ENCODE measurements around the gene MPZ. TPM values are rescaled to one million over a fixed set of nuclear protein-coding genes. Genes with fewer than 3 reads are reported as not detected.

MPZ gene
- total and polyA plus RNA-seq, 2 donors = 3.6 to 4.5 TPM

DNA sequence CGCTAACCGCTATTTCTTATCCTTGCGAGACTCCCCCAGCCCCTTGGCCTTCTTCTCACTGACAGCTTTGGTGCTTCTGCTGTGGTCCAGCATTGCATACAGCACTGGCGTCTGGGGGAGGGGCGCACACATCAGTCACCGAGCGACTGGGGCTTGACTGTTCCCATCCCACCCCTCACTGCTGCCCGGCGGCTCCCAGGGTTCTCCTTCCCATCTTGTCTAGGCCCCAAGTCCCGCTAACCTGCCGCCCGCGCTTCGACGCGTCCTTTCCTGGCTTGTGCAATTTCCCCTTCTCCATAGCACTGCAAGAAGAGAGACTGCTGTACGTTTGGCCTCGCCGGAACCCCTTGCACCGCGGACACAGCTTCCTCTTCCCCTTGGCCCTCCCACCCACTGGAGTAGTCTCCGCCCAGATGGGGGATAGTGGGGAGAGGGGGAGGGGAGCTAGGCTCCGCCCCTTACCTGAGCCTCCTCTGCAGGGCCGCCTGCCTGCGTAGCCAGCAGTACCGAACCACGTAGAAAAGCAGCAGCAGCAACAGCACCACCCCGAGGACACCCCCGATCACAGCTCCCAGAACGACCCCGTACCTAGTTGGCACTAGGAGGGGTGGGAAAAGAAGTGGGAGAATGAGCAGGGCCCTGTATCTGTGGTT lies 3.8 kb downstream of the MPZ start:
- WGBS = 2% methylated on average over 31 of the region's 31 CpGs
- Histone ChIP-seq H3K4me1 (ENCODE audit: control insufficient read depth in 2 of 2, insufficient read depth in 2 of 2, low read length in 2 of 2) (peaks cover 8 to 13% of the 10 kb centered on the region in 2 donors), H3K27me3 (ENCODE audit: control insufficient read depth in 2 of 2, insufficient read depth in 1 of 2, low read length in 1 of 2) (peaks cover 2 to 6% of the 10 kb centered on the region in 2 donors), H3K36me3 (ENCODE audit: control insufficient read depth in 2 of 2, insufficient read depth in 2 of 2, low read length in 1 of 2) (no peaks in the 10 kb centered on the region), H3K27ac (ENCODE audit: low read depth in 1 of 2, low read length in 1 of 2) (peak overlapping the region; percentile 40 to 75), H3K4me3 (ENCODE audit: low read length in 2 of 2) (peak overlapping the region; percentile 71 to 90), H3K9me3 (ENCODE audit: control insufficient read depth in 2 of 2, insufficient read depth in 1 of 2, low read length in 1 of 2) (no peaks in the 10 kb centered on the region)
- peak; percentile 76 to 94 (median 86) for DNase-seq (ENCODE audit: low read depth in 6 of 9, low spot score in 9 of 9)

DNA sequence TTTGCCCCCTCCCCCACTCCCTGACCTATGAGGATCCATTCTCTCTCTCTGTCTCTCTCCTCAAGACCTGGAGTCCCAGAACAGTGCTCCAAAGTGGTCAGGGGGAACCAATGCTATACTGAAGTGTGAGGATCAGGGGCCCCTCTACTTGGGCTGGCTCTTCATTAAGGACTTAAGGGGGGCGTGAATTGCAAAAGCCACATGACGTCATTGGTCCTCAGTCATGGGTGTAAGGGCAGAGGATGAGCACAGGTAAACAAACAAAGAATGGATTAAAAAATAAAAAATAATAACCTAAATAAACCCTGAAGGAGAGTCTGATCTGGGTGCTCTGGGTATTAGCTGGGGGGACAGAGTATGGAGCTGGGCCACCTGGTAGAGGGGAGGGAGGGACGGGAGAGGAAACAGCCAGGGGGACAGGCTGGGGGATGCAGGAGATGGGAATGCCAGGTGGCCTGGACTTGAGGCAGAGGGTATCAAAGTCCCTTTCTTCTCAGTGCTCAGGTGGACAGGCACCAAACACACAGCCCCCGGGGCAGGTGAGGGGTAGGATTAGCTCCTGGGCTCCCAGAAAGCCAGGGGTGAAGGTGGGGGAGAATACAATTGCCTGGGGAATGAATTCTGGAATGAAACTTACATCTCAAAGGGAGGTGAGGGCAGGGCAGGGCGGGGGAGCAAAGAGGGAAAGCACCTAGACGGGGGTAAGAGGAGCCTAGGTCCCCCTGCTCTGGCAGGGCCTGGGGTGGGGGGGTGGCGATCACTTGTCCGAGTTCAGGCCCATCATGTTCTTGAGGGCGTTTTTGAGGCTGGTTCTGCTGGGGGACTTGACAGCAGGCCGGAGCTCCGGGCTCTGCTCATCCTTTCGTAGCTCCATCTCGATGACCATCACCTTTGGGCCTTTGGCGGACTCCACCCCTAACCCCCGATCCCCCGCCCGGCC lies 4.6 kb downstream of the MPZ start:
- Histone ChIP-seq H3K9me3 (ENCODE audit: control insufficient read depth in 2 of 2, insufficient read depth in 1 of 2, low read length in 1 of 2) (no peaks in the 10 kb centered on the region), H3K4me1 (ENCODE audit: control insufficient read depth in 2 of 2, insufficient read depth in 2 of 2, low read length in 2 of 2) (peaks cover 8 to 13% of the 10 kb centered on the region in 2 donors), H3K27ac (ENCODE audit: low read depth in 1 of 2, low read length in 1 of 2) (peak overlapping the region; percentile 40 to 68), H3K27me3 (ENCODE audit: control insufficient read depth in 2 of 2, insufficient read depth in 1 of 2, low read length in 1 of 2) (peaks cover 2 to 6% of the 10 kb centered on the region in 2 donors), H3K36me3 (ENCODE audit: control insufficient read depth in 2 of 2, insufficient read depth in 2 of 2, low read length in 1 of 2) (no peaks in the 10 kb centered on the region), H3K4me3 (ENCODE audit: low read length in 2 of 2) (peak overlapping the region; percentile 71 to 90)
- DNase-seq (ENCODE audit: low read depth in 6 of 9, low spot score in 9 of 9) = no peak
- 8% methylated on average over 17 of the region's 17 CpGs for WGBS

DNA sequence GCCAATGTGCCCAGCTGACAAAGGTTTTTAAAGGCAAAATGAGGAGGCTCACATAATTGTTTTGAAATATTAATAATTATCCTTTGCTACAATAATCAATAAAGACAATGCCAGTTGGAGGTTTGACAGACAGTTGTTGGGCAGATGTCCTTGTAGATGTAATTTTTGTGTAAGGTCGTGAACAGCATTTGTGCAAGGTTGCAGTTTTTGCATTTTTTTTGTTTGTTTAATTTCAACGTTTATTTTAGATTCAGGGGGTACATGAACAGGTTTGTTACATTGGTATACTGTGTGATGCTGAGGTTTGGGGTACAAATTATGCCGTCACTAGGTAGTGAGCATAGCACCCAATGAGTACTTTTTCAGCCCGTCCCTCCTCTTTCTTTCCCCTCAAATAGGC lies 9.3 kb downstream of the MPZ start:
- Histone ChIP-seq H3K27me3 (ENCODE audit: control insufficient read depth in 2 of 2, insufficient read depth in 1 of 2, low read length in 1 of 2) (no peaks in the 10 kb centered on the region), H3K4me3 (ENCODE audit: low read length in 2 of 2) (no peak overlapping the region), H3K27ac (ENCODE audit: low read depth in 1 of 2, low read length in 1 of 2) (no peak overlapping the region), H3K9me3 (ENCODE audit: control insufficient read depth in 2 of 2, insufficient read depth in 1 of 2, low read length in 1 of 2) (no peaks in the 10 kb centered on the region), H3K36me3 (ENCODE audit: control insufficient read depth in 2 of 2, insufficient read depth in 2 of 2, low read length in 1 of 2) (no peaks in the 10 kb centered on the region), H3K4me1 (ENCODE audit: control insufficient read depth in 2 of 2, insufficient read depth in 2 of 2, low read length in 2 of 2) (peaks cover 8 to 12% of the 10 kb centered on the region in 2 donors)
- no peak for DNase-seq (ENCODE audit: low read depth in 6 of 9, low spot score in 9 of 9)
- 98% methylated on average over 4 of the region's 4 CpGs for WGBS

DNA sequence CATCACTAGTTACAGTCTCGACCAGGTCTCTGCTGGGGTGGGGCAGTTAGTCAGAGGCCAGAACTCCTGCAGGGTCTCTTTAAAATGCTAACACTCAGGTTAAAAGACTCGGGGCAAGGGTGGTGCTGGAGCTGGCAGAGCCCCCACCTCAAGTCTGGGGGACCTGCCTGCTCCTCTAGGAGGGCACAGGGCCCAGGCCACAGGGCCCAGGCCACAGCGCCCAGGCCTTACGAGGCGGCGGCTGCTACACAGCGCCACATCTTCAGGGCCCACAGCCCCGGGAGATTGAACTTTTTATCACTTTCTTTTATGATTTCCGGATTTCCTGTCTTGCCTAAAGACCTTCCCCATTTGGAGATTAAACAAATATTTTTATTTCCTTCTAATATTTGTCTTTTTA lies 10.4 kb downstream of the MPZ start:
- Histone ChIP-seq H3K36me3 (ENCODE audit: control insufficient read depth in 2 of 2, insufficient read depth in 2 of 2, low read length in 1 of 2) (no peaks in the 10 kb centered on the region), H3K9me3 (ENCODE audit: control insufficient read depth in 2 of 2, insufficient read depth in 1 of 2, low read length in 1 of 2) (no peaks in the 10 kb centered on the region), H3K4me1 (ENCODE audit: control insufficient read depth in 2 of 2, insufficient read depth in 2 of 2, low read length in 2 of 2) (peaks cover 0 to 2% of the 10 kb centered on the region in 2 donors), H3K27me3 (ENCODE audit: control insufficient read depth in 2 of 2, insufficient read depth in 1 of 2, low read length in 1 of 2) (no peaks in the 10 kb centered on the region), H3K27ac (ENCODE audit: low read depth in 1 of 2, low read length in 1 of 2) (no peak overlapping the region), H3K4me3 (ENCODE audit: low read length in 2 of 2) (no peak overlapping the region)
- no peak for DNase-seq (ENCODE audit: low read depth in 6 of 9, low spot score in 9 of 9)
- WGBS = 76% methylated on average over 9 of the region's 9 CpGs

DNA sequence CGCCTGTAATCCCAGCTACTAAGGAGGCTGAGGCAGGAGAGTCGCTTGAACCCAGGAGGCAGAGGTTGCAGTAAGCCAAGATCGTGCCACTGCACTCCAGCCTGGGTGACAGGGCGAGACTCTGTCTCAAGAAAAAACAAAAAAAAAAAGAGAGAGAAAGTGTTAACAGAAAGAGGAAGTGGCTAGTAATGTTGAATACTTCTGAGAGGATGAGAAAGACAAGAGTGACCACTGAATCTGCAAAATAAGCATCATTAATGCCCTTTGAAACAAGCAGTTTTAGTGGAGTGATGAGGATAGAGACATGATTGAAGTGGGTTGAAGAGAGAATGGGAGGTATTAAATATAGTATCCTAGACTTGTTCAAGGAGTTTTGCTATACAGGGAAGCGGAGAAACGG lies 11.7 kb downstream of the MPZ start:
- Histone ChIP-seq H3K9me3 (ENCODE audit: control insufficient read depth in 2 of 2, insufficient read depth in 1 of 2, low read length in 1 of 2) (no peaks in the 10 kb centered on the region), H3K27me3 (ENCODE audit: control insufficient read depth in 2 of 2, insufficient read depth in 1 of 2, low read length in 1 of 2) (no peaks in the 10 kb centered on the region), H3K27ac (ENCODE audit: low read depth in 1 of 2, low read length in 1 of 2) (no peak overlapping the region), H3K4me1 (ENCODE audit: control insufficient read depth in 2 of 2, insufficient read depth in 2 of 2, low read length in 2 of 2) (no peaks in the 10 kb centered on the region), H3K4me3 (ENCODE audit: low read length in 2 of 2) (no peak overlapping the region), H3K36me3 (ENCODE audit: control insufficient read depth in 2 of 2, insufficient read depth in 2 of 2, low read length in 1 of 2) (no peaks in the 10 kb centered on the region)
- 92% methylated on average over 6 of the region's 6 CpGs for WGBS
- no peak for DNase-seq (ENCODE audit: low read depth in 6 of 9, low spot score in 9 of 9)

DNA sequence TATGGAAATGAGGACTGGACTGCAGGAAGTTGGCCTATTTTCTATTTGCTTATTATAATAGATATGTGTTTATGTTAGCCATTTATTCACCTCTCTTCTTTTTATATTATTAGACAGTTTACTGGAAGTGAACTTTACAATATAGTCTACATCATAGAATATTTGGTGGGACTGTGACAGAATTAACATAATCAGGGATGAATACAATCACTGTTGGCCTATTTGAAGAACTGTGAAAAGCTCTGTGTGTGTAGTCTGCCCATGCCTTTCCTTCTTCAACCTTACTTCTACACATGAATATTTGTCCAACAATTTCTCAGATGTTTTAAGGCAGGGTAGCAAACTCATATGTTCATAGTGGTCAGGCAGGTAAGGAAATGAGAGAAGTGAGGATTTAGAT lies 12.4 kb downstream of the MPZ start:
- Histone ChIP-seq H3K27ac (ENCODE audit: low read depth in 1 of 2, low read length in 1 of 2) (no peak overlapping the region), H3K27me3 (ENCODE audit: control insufficient read depth in 2 of 2, insufficient read depth in 1 of 2, low read length in 1 of 2) (no peaks in the 10 kb centered on the region), H3K36me3 (ENCODE audit: control insufficient read depth in 2 of 2, insufficient read depth in 2 of 2, low read length in 1 of 2) (no peaks in the 10 kb centered on the region), H3K4me1 (ENCODE audit: control insufficient read depth in 2 of 2, insufficient read depth in 2 of 2, low read length in 2 of 2) (no peaks in the 10 kb centered on the region), H3K4me3 (ENCODE audit: low read length in 2 of 2) (no peak overlapping the region), H3K9me3 (ENCODE audit: control insufficient read depth in 2 of 2, insufficient read depth in 1 of 2, low read length in 1 of 2) (no peaks in the 10 kb centered on the region)
- no peak for DNase-seq (ENCODE audit: low read depth in 6 of 9, low spot score in 9 of 9)

DNA sequence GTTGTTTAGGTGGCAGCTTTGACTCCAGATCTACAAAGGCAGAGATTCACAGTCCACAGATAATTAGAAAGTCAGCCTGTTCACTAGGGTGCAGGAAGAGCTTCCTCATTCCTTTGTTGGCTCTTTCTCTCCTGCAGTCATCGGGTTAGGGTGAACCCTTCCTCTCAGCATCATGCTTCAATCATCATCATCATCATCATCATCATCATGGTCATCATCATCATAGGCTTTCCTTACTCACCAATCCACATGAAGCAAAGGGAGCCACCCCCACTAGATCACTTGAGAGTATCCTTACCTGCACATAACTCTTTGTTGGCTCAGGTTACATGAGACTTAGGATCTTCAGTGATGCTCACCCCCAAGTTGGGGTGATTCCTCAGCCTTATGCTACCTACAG lies 19.0 kb downstream of the MPZ start:
- H3K9me3 ChIP-seq (ENCODE audit: control insufficient read depth in 2 of 2, insufficient read depth in 1 of 2, low read length in 1 of 2) = no peaks in the 10 kb centered on the region
- DNase-seq (ENCODE audit: low read depth in 6 of 9, low spot score in 9 of 9) = no peak
- no peaks in the 10 kb centered on the region for H3K36me3 ChIP-seq (ENCODE audit: control insufficient read depth in 2 of 2, insufficient read depth in 2 of 2, low read length in 1 of 2)
- no peak overlapping the region for H3K27ac ChIP-seq (ENCODE audit: low read depth in 1 of 2, low read length in 1 of 2)
- WGBS = 98% methylated on average over 1 of the region's 1 CpG
- no peak overlapping the region for H3K4me3 ChIP-seq (ENCODE audit: low read length in 2 of 2)
- no peaks in the 10 kb centered on the region for H3K27me3 ChIP-seq (ENCODE audit: control insufficient read depth in 2 of 2, insufficient read depth in 1 of 2, low read length in 1 of 2)
- no peaks in the 10 kb centered on the region for H3K4me1 ChIP-seq (ENCODE audit: control insufficient read depth in 2 of 2, insufficient read depth in 2 of 2, low read length in 2 of 2)

DNA sequence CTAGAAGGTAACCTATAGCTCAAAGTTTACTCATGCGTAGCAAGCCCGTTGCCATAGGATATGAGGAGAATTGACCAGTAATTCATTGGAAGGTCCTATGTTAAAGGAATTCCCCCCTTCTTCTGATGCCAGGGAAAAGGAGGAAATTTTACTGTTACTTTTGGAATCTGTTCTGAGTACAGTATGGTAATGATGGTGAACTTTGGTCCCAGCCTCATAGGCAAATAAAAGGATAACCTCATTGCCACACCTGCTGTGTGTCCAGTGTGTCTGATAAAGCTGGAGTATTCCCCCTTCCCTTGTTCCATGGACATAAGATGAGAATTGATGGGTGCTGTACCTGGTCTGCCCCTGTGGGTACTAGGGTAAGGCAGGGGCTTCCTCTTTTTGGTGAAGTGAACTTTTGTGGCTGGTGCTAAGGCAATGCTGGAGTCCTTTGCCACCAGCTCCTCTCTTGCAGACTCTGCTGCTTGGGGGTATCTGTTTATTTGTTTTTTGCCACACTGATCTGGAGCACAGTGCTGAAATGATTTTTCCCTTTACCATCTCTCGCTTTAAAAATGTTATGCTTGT lies 22.2 kb downstream of the MPZ start:
- no peaks in the 10 kb centered on the region for H3K9me3 ChIP-seq (ENCODE audit: control insufficient read depth in 2 of 2, insufficient read depth in 1 of 2, low read length in 1 of 2)
- H3K4me3 ChIP-seq (ENCODE audit: low read length in 2 of 2) = no peak overlapping the region
- H3K4me1 ChIP-seq (ENCODE audit: control insufficient read depth in 2 of 2, insufficient read depth in 2 of 2, low read length in 2 of 2) = no peaks in the 10 kb centered on the region
- no peaks in the 10 kb centered on the region for H3K27me3 ChIP-seq (ENCODE audit: control insufficient read depth in 2 of 2, insufficient read depth in 1 of 2, low read length in 1 of 2)
- no peak overlapping the region for H3K27ac ChIP-seq (ENCODE audit: low read depth in 1 of 2, low read length in 1 of 2)
- 93% methylated on average over 3 of the region's 3 CpGs for WGBS
- no peak for DNase-seq (ENCODE audit: low read depth in 6 of 9, low spot score in 9 of 9)
- no peaks in the 10 kb centered on the region for H3K36me3 ChIP-seq (ENCODE audit: control insufficient read depth in 2 of 2, insufficient read depth in 2 of 2, low read length in 1 of 2)

DNA sequence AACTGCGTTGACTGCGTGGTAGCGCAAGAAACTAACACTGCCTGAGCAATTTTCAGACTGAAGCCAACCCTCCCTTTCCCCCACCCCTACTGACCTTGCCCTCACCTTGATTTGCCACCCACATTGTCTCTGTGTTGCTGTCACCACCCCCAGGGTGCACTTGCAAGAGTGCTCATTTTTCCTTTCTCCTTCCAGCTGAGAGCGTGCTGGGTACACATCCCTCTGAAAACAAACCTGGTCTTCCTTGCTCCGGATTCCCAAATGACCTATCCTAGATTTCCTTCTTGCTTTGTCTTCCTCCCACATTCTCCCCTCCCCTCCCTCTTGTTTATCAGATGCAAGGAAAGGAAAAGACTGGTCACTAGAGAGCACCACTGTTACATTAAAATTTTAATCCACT lies 24.2 kb downstream of the MPZ start:
- Histone ChIP-seq H3K4me3 (ENCODE audit: low read length in 2 of 2) (no peak overlapping the region), H3K36me3 (ENCODE audit: control insufficient read depth in 2 of 2, insufficient read depth in 2 of 2, low read length in 1 of 2) (no peaks in the 10 kb centered on the region), H3K4me1 (ENCODE audit: control insufficient read depth in 2 of 2, insufficient read depth in 2 of 2, low read length in 2 of 2) (no peaks in the 10 kb centered on the region), H3K27me3 (ENCODE audit: control insufficient read depth in 2 of 2, insufficient read depth in 1 of 2, low read length in 1 of 2) (no peaks in the 10 kb centered on the region), H3K9me3 (ENCODE audit: control insufficient read depth in 2 of 2, insufficient read depth in 1 of 2, low read length in 1 of 2) (no peaks in the 10 kb centered on the region), H3K27ac (ENCODE audit: low read depth in 1 of 2, low read length in 1 of 2) (no peak overlapping the region)
- WGBS = 82% methylated on average over 5 of the region's 5 CpGs
- no peak for DNase-seq (ENCODE audit: low read depth in 6 of 9, low spot score in 9 of 9)

Measured in thymus (tissue), 11 donors.